ENCODE measurements around the gene HRK. TPM values are rescaled to one million over a fixed set of nuclear protein-coding genes. Genes with fewer than 3 reads are reported as not detected.

HRK gene
- total and polyA plus RNA-seq, 4 donors = 0.14 TPM; not detected in 3

GRCh38 chr12:116887244-116887643 is 6.0 kb upstream of the HRK start:
- WGBS = 84% methylated on average over 1 of the region's 1 CpG
- no peak for DNase-seq (ENCODE audit: low spot score)
- Histone ChIP-seq H3K9ac (ENCODE audit: low read depth in 1 of 2, low read length in 2 of 2) (no peak overlapping the region), H3K9me3 (ENCODE audit: control insufficient read depth in 4 of 4, low read length in 3 of 4) (peaks cover 0 to 2% (median 0%) of the 10 kb centered on the region in 4 donors), H3K36me3 (ENCODE audit: control insufficient read depth in 4 of 4, insufficient read depth in 3 of 4, low read depth in 1 of 4, low read length in 3 of 4) (no peaks in the 10 kb centered on the region), H3K4me1 (ENCODE audit: control insufficient read depth in 4 of 4, insufficient read depth in 4 of 4, low read length in 3 of 4) (peaks cover 0 to 7% (median 6%) of the 10 kb centered on the region in 4 donors), H3K27ac (ENCODE audit: low read depth in 1 of 2, low read length in 2 of 2) (no peak overlapping the region), H3K27me3 (ENCODE audit: control insufficient read depth in 4 of 4, insufficient read depth in 4 of 4, low read length in 3 of 4) (peaks cover 0 to 11% (median 3%) of the 10 kb centered on the region in 4 donors), H3K4me3 (ENCODE audit: low read depth in 1 of 3, low read length in 3 of 3) (no peak overlapping the region)
- TF ChIP-seq HNF4A (conservative IDR thresholded peaks at IDR 0.05) (no peak), YY1 (IDR thresholded peaks at IDR 0.05) (no peak), REST (IDR thresholded peaks at IDR 0.05) (no peak), ZBTB33 (IDR thresholded peaks at IDR 0.05) (no peak), TAF1 (conservative IDR thresholded peaks at IDR 0.05) (no peak), JUND (IDR thresholded peaks at IDR 0.05) (no peak), GABPA (IDR thresholded peaks at IDR 0.05 in 1 of 2, conservative IDR thresholded peaks at IDR 0.05 in 1 of 2) (no peak), RXRA (IDR thresholded peaks at IDR 0.05) (no peak), HNF4G (IDR thresholded peaks at IDR 0.05) (no peak)
- TF ChIP-seq, protein P1, sequence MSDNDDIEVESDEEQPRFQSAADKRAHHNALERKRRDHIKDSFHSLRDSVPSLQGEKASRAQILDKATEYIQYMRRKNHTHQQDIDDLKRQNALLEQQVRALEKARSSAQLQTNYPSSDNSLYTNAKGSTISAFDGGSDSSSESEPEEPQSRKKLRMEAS (IDR thresholded peaks at IDR 0.05) = no peak
- TF ChIP-seq, protein P2, sequence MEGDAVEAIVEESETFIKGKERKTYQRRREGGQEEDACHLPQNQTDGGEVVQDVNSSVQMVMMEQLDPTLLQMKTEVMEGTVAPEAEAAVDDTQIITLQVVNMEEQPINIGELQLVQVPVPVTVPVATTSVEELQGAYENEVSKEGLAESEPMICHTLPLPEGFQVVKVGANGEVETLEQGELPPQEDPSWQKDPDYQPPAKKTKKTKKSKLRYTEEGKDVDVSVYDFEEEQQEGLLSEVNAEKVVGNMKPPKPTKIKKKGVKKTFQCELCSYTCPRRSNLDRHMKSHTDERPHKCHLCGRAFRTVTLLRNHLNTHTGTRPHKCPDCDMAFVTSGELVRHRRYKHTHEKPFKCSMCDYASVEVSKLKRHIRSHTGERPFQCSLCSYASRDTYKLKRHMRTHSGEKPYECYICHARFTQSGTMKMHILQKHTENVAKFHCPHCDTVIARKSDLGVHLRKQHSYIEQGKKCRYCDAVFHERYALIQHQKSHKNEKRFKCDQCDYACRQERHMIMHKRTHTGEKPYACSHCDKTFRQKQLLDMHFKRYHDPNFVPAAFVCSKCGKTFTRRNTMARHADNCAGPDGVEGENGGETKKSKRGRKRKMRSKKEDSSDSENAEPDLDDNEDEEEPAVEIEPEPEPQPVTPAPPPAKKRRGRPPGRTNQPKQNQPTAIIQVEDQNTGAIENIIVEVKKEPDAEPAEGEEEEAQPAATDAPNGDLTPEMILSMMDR (IDR thresholded peaks at IDR 0.05; ENCODE audit: low read depth, low read length, missing input control) = no peak

- no peak overlapping the region for H3K27ac ChIP-seq (ENCODE audit: low read depth in 1 of 2, low read length in 2 of 2)
- TF ChIP-seq ZBTB33 (IDR thresholded peaks at IDR 0.05) = no peak
- TF ChIP-seq RXRA (IDR thresholded peaks at IDR 0.05) = no peak
- TF ChIP-seq REST (IDR thresholded peaks at IDR 0.05) = no peak
- TF ChIP-seq, protein P2 (IDR thresholded peaks at IDR 0.05; ENCODE audit: low read depth, low read length, missing input control) = no peak
- no peak for TF ChIP-seq JUND (IDR thresholded peaks at IDR 0.05)
- TF ChIP-seq, protein P1 (IDR thresholded peaks at IDR 0.05) = no peak
- no peak for TF ChIP-seq YY1 (IDR thresholded peaks at IDR 0.05)
- TF ChIP-seq EGR1 (IDR thresholded peaks at IDR 0.05; ENCODE audit: low read depth in 2 of 2) = no peak
- no peak for TF ChIP-seq FOXA1 (IDR thresholded peaks at IDR 0.05)
Observed at GRCh38 chr12:116885491-116885890, 4.2 kb upstream of the HRK start.

More at GRCh38 chr12:116885491-116885890, 4.2 kb upstream of the HRK start:
- WGBS = 78% methylated on average over 2 of the region's 2 CpGs
- Histone ChIP-seq H3K27me3 (ENCODE audit: control insufficient read depth in 4 of 4, insufficient read depth in 4 of 4, low read length in 3 of 4) (peaks cover 0 to 16% (median 7%) of the 10 kb centered on the region in 4 donors), H3K4me1 (ENCODE audit: control insufficient read depth in 4 of 4, insufficient read depth in 4 of 4, low read length in 3 of 4) (peaks cover 7 to 24% (median 20%) of the 10 kb centered on the region in 4 donors), H3K4me3 (ENCODE audit: low read depth in 1 of 3, low read length in 3 of 3) (no peak overlapping the region), H3K9ac (ENCODE audit: low read depth in 1 of 2, low read length in 2 of 2) (no peak overlapping the region), H3K9me3 (ENCODE audit: control insufficient read depth in 4 of 4, low read length in 3 of 4) (peaks cover 0 to 2% (median 0%) of the 10 kb centered on the region in 4 donors), H3K36me3 (ENCODE audit: control insufficient read depth in 4 of 4, insufficient read depth in 3 of 4, low read depth in 1 of 4, low read length in 3 of 4) (no peaks in the 10 kb centered on the region)
- no peak for DNase-seq (ENCODE audit: low spot score)
